HG02623 (cell line): ENCODE data around the gene ZNF700.
"Not testable (repeated sequence)": the region's sequence is repeated elsewhere in the genome, so short reads cannot be mapped to it uniquely, and the experiment has no call there.

ENCODE experiments used
- ATAC-seq: cut with Tn5 transposase; IDR thresholded peaks from one replicate; pipeline ENCODE4 v1.9.1; 2021; ENCODE audit warnings: moderate library complexity; ENCODE audit not compliant: unreplicated experiment

The ZNF700 gene

GRCh38 chr19:11987405-11988281, 62.7 kb downstream of the ZNF700 start:
- peak; percentile 72 for ATAC-seq

GRCh38 chr19:11989112-11989456, 64.2 kb downstream of the ZNF700 start:
- no peak for ATAC-seq

- ATAC-seq, result not testable (repeated sequence)
These were observed 67.0 kb downstream of the ZNF700 start for GRCh38 chr19:11991921-11992320.

GRCh38 chr19:11995174-11995573, 70.3 kb downstream of the ZNF700 start:
- ATAC-seq, result no peak
